ENCODE results near the gene HDAC2. TPM values are rescaled to one million over a fixed set of nuclear protein-coding genes. Genes with fewer than 3 reads are reported as not detected.
"Not testable (repeated sequence)": the region's sequence is repeated elsewhere in the genome, so short reads cannot be mapped to it uniquely, and the experiment has no call there.

HDAC2 gene
- total RNA-seq, 1 donor from 2014 or later, result 94.7 TPM

DNA sequence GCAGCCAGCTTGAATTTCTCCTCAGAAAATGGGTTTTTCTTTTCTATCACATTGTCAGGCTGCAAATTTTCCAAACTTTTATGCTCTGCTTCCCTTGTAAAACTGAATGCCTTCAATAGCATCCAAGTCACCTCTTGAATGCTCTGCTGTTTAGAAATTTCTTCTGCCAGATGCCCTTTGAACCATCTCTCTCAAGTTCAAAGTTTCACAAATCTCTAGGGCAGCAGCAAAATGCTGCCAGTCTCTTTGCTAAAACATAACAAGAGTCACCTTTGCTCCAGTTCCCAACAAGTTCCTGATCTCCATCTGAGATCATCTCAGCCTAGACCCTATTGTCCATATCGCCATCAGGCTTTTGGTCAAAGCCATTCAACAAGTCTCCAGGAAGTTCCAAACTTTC is 60.7 kb downstream of the HDAC2 start:
- DNase-seq (ENCODE audit: low read depth, low spot score), result not testable (repeated sequence)

DNA sequence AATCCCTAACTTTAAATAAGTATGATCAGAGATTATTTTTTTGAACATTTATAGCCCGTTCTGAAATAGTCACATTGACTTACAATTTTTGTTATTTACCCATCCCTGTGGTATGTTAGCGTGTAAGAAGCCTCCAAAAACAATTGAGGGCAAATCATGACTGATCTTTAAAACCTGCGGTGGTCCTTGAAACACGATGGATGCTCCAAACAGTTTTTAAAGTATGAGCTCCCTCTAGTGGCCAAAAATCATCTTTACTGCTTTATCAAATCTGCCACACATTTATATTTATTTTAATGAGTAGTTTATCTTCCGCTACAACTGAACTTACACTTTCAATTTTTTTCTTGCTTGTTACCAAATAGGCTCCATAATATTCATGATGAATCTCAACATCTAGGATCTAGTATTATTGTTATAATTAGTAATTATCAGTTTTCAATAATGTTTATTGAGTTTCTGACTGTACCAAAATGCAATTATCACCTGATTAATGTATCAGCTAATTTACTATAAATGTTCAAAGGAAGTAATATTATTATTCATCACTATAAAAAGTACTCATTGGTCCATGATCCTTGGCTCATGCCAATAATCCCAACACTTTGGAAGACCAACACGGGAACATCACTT is 61.6 kb downstream of the HDAC2 start:
- peak; percentile 22 for DNase-seq (ENCODE audit: low read depth, low spot score)

DNA sequence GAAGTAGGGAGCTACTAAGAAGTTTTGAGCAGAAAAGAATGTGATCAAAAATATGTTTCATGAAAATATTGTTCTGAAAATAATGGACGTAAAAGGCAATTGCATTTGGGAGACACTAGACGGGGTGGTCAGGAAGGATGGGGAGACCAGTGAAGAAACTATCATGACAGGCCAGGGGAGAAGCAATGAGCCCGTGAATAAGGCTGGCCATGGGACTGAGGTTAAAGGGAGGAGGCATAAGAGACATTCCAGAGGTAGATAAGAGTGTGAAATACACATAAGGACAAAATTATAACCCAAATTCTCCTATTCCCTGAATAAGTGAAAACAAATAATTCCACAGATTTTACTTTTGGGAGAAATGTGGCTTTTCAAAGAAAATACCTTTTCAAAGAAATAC is 62.1 kb downstream of the HDAC2 start:
- DNase-seq (ENCODE audit: low read depth, low spot score), result no peak

DNA sequence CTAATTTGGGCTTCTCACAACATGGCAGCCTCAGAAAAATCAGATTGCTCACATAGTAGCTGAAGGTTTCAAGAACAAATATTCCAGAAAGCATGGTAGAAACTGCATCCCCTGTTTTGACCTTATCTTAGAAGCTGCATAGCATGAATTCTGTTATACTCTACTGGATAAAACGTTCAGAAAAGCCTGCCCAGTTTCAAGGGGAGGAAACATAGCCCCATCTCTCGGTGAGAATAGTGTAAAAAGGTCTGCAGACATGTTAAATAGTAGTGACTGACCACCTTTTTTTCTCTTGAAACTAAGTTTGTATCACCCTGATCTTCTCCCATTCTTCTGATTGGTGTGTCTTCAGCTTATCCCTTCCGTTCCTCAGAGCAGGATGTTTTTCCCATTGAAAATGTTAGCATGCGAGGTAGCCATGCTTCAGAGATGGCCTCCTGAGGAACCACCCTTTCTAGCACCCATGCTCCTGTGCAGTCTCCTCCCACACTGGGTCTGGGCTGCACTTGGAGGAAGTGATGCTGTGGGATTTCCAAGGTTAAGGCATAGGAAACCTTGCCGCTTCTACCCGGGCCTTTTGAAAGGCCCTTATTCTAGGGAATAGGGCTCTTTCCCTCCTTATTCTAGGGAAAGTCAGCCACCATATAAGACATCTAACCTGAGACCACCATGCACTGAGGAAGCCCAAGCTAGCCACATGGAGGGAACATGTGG is 63.7 kb downstream of the HDAC2 start:
- DNase-seq (ENCODE audit: low read depth, low spot score), result no peak

DNA sequence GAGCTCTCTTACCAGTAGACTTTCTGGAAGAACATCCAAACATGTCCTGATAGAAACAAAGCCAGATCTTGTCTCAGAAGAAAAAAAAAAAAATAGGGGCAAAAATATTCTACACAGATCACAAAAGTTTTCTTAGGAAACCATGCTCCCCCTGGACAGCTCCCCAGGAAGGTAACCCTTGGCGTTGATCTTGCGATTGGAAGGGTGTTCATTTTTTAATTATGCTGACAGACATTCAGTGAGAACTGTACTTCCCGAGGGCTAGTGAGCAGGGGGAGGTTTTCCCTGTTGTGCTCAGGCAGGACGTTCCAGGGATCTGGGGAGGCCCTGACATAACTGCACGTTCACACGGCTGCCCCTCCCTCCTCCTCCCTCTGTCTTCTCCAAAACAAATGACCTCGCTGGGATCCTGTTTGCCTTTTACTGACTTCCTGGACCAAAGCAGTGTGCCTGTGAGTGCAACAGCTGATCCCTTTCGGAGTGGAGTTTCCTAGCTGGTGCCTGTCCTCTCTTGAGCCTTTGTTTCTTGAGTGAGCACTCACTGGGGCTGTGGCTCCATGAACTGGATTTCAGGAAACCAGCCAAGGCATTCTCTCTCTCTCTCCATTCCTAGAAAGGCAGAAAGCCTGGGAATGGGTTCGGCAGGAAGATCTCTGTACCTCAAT is 67.2 kb downstream of the HDAC2 start:
- peak; percentile 20 for DNase-seq (ENCODE audit: low read depth, low spot score)

DNA sequence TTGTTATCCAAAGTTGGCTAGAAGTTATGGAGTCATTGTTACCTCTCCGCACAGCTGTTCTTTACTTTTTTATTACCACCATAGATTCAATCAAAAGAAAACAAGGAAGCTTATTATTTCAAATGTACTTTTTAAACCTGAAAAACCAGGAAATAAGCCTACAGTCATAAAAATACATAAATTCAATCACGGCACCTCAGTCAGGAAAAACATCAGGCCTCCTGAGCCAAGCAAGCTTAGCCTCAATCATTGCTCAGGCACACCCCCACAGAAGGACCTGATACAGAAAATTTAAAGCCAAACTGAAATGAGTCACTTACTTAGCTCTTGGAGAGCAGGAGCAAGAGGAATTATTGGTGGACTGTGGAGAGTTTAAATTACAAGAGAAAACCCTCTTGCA is 69.5 kb downstream of the HDAC2 start:
- DNase-seq (ENCODE audit: low read depth, low spot score), result no peak

DNA sequence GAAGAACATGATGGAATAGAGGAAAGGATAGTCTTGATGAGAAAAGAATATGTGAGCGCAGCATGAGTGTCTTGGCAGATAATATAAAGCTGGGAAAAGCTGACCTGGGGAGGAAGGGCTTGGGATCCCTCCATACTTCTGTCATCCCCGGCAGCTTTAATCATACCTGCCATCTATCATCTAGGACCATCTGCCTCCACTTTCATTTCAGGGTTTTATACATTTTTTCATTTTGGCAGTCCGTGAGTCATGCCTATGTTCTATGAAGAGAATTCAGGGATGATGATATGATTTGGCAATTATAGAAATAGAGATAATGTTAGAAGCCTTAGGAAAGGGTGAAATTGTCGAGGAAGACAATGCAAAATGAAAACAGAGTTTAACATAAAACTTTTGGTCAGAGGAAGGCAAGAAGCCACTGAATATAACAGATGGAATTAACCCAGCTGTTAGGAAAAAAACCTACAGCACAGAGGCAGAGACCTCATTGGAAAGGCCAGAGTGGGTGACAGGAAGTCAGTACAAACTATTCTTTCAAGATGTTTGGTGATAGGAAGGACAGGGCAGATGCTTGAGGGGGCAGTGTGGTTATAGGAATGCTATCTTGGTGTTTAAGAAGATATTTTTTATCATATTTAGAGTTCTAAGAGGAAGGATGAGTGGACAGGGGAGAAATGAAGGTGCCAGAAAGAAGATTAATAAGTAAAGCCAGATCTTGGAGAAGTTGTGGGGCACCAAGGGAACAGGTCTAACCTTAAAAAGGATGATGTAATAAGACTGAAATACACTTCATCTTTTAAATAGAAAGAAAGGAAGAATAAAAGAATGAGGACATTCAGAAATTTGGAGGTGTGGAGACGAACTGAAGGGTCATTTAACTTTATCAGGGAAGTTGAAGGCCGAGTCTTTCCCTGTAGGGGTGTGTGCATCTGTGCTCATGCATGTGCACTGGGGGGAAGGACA is 76.0 kb downstream of the HDAC2 start:
- no peak for DNase-seq (ENCODE audit: low read depth, low spot score)

DNA sequence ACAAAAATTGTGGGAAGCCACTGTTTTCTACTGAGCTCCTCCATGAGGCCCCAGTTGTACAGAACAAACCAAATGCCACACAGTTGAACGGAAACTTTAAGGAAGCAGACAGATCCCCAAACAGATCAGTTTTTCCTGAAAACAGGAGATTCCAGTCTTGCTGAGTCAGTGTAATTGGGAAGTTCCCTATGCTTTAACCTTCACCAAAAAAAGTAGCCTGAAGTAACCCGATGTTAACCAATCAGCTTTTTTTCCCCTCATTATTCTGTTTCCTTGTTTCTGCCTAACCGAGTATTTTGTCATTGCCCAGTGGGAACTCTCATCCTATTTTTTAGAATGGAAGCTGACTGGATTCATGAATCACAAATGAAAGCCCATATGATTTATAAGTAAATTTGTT is 77.1 kb downstream of the HDAC2 start:
- DNase-seq (ENCODE audit: low read depth, low spot score), result peak; percentile 27

DNA sequence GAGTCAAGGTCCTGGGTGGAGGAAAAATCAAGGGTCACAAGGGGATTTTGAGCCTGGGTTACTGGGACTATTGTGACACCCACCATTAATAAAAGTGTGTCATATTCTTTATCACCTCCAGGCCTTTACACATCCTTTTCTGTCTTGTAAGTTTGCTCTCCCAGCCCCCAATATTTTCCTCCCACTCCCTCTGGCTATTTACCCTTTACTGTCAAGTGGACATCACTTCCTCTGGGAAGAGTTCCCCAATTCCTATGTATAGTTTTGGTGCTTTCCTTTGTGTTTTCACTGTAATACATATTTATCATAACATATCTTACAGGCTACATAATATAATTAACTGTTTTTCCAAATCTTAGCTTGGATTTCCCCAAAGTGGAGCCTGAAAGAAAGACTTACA is 77.5 kb downstream of the HDAC2 start:
- DNase-seq (ENCODE audit: low read depth, low spot score), result no peak

DNA sequence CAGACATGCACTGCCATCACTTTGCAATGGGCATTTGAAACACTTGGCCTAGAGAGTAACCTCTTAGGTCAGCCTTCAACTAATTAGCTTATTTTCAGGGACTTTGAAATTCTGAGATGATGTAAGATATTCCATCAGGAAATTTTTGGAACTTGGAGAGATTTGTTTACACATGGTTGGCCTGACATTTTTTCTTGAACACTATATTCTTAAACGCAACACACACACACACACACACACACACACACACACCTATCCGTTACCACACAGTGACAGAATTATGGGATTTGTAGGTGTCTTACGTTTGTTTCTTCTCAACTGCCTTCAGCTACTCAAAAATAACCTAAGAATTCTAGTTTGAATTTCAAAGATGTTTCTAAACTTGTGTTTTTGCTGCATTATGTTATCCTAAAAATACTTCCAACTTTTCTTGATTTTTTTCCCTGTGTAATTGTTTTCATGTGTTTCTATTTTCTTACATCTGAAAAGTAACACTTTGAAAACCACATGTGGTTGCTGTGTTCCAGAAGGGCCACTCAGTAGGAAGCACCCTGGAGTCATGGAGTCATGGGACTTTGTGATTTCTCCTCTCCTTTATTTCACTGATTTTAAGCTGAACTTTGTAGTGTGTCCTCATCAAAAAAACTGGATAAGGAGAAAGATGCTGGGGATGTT is 81.9 kb downstream of the HDAC2 start:
- no peak for DNase-seq (ENCODE audit: low read depth, low spot score)

DNA sequence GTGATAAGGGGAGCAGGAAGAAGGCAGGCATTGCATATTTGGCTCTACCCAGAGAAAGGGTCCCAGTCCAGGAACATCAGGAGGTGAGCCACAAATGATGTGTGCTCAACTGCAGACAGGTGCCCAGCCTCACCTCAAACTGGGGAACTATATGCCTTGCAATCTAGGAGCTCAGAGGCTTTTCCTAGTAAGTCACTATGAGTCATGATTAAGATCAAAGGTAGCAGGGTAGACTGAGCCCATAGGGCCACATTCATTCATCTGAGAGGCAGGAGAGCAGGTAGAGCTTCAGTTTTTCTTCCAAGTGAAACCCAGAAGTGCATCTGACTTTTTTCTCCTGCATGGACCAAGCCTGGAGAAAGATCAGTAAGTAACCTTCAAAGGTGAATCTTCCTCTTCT is 82.5 kb downstream of the HDAC2 start:
- DNase-seq (ENCODE audit: low read depth, low spot score), result no peak

DNA sequence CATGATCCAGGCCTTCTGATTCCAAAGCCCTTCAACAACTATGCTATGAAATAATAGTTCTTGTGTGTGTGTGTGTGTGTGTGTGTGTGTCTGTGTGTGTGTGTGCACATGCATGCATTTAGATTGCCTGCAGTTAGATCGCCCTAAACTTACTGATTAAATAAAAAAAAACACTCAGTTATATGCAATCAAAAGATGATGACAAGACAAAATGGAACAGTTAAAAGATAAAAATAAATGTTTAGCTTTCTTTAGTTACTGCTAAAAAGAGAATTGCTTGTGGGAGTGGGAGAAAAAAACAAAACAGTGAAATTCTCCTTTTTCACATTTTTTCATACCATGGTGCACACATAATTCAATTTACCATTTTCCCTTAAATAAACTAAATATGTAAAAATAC is 84.4 kb downstream of the HDAC2 start:
- no peak for DNase-seq (ENCODE audit: low read depth, low spot score)

DNA sequence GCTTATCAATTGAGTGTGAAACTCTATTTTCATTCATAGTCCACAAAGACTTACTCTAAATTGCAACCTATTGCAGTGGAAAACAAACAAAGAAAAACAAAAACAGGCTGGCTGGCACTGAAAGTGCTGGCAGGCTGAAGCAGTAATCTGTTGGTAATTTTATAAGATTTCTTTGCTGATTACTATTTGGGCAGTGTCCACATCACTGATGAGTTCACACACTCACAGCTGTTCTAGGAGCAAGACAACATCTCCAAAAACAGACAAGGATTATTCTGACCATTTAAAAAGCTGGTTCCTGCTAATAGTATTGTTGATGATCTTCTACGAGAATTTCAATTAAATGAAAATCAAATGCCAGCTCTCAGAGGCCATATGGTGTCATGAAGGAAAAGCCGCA is 86.9 kb downstream of the HDAC2 start:
- no peak for DNase-seq (ENCODE audit: low read depth, low spot score)

Other genes starting within 250 kb of the HDAC2 start
- gene MARCKS, start 113.8 kb downstream of the HDAC2 start, total RNA-seq, result 171 TPM in 2 replicates

Data from pulmonary artery endothelial cell (primary cell).